GM23338 (cell line): ENCODE data around the gene ANO7. TPM values are rescaled to one million over a fixed set of nuclear protein-coding genes. Genes with fewer than 3 reads are reported as not detected.

ENCODE experiments used
- ATAC-seq: fragments of 200-7000 bp; cut with Tn5 transposase; 3 replicates; pipeline ENCODE4 v1.9.1; 2020
- DNase-seq: peaks from one replicate; pipeline ENCODE4 v3.0.0-alpha.2; 2015; ENCODE audit warnings: low spot score
- H2AFZ ChIP-seq: fragments of 200-600 bp; sonication (generic); 2 replicates; pipeline ENCODE4 v1.8.0; 2016; ENCODE audit warnings: antibody characterized with exemption, mild to moderate bottlenecking, moderate library complexity
- H3F3A ChIP-seq: fragments of 200-600 bp; sonication (generic); replicated peaks from 2 replicates; pipeline ENCODE4 v1.8.0; 2017; ENCODE audit warnings: antibody characterized with exemption, mixed run types, low read depth
- H3K27ac ChIP-seq: fragments of 200-600 bp; sonication (generic); 2 replicates; pipeline ENCODE4 v1.6.1; 2016; ENCODE audit warnings: low read depth
- H3K27me3 ChIP-seq: fragments of 200-600 bp; sonication (generic); 2 replicates; pipeline ENCODE4 v1.8.0; 2016; ENCODE audit warnings: mild to moderate bottlenecking, mixed run types, moderate library complexity; ENCODE audit not compliant: insufficient read depth
- H3K36me3 ChIP-seq: fragments of 200-600 bp; sonication (generic); 2 replicates; pipeline ENCODE4 v1.8.0; 2016; ENCODE audit warnings: mild to moderate bottlenecking; ENCODE audit not compliant: insufficient read depth
- H3K4me1 ChIP-seq: fragments of 200-600 bp; sonication (generic); 2 replicates; pipeline ENCODE4 v1.8.0; 2016; ENCODE audit warnings: mild to moderate bottlenecking, moderate library complexity; ENCODE audit not compliant: insufficient read depth
- H3K4me2 ChIP-seq: fragments of 200-600 bp; sonication (generic); 2 replicates; pipeline ENCODE4 v1.7.1; 2017; ENCODE audit warnings: mixed run types
- H3K4me3 ChIP-seq: fragments of 200-600 bp; sonication (generic); 2 replicates; pipeline ENCODE4 v1.6.1; 2016; ENCODE audit warnings: mixed run types
- H3K79me2 ChIP-seq: fragments of 200-600 bp; sonication (generic); replicated peaks from 2 replicates; pipeline ENCODE4 v1.8.0; 2017; ENCODE audit warnings: mild to moderate bottlenecking; ENCODE audit not compliant: insufficient read depth
- H3K9me2 ChIP-seq: fragments of 200-600 bp; sonication (generic); 2 replicates; pipeline ENCODE4 v1.8.0; 2017; ENCODE audit not compliant: insufficient read depth
- H4K20me1 ChIP-seq: fragments of 200-600 bp; sonication (generic); replicated peaks from 2 replicates; pipeline ENCODE4 v1.8.0; 2017; ENCODE audit warnings: mild to moderate bottlenecking; ENCODE audit not compliant: insufficient read depth
- H3K27ac Mint-ChIP-seq: 2 replicates; pipeline ENCODE4 v1.8.0; 2020; ENCODE audit warnings: inconsistent platforms, mild to moderate bottlenecking, moderate library complexity, mixed read lengths
- H3K27me3 Mint-ChIP-seq: 3 replicates; pipeline ENCODE4 v1.8.0; 2022; ENCODE audit warnings: low read depth, mild to moderate bottlenecking, moderate library complexity, mixed read lengths, inconsistent platforms; ENCODE audit not compliant: insufficient read depth, poor library complexity
- H3K36me3 Mint-ChIP-seq: 3 replicates; pipeline ENCODE4 v1.8.0; 2021; ENCODE audit warnings: low read depth, mild to moderate bottlenecking, inconsistent platforms, moderate library complexity, mixed read lengths
- H3K4me1 Mint-ChIP-seq: 3 replicates; pipeline ENCODE4 v1.8.0; 2020; ENCODE audit warnings: mild to moderate bottlenecking, inconsistent platforms, mixed read lengths
- H3K4me3 Mint-ChIP-seq: 3 replicates; pipeline ENCODE4 v1.8.0; 2021; ENCODE audit warnings: moderate library complexity, mild to moderate bottlenecking, inconsistent platforms, mixed read lengths
- H3K9me3 Mint-ChIP-seq: 3 replicates; pipeline ENCODE4 v1.8.0; 2020; ENCODE audit warnings: moderate library complexity, mild to moderate bottlenecking, inconsistent platforms, mixed read lengths
- CREB1 ChIP-seq: fragments of 250-450 bp; sonication (Bioruptor Pico); IDR thresholded peaks from 2 replicates; pipeline ENCODE4 v1.5.0; 2020; ENCODE audit warnings: low read depth, mild to moderate bottlenecking, moderate library complexity
- CTCF ChIP-seq, 2 experiments: fragments of 200-600 bp in 1 of 2; sonication (generic) in 1 of 2; conservative IDR thresholded peaks; 2 replicates each; pipeline versions ENCODE4 v1.5.1 to v1.6.1; 2016 to 2017; ENCODE audit warnings: antibody characterized with exemption in 2 of 2, low read depth in 2 of 2, mild to moderate bottlenecking in 2 of 2, moderate library complexity in 1 of 2
- ETS1 ChIP-seq: IDR thresholded peaks from 2 replicates; pipeline ENCODE4 v1.6.1; 2016; ENCODE audit warnings: antibody characterized with exemption
- EZH2 ChIP-seq: fragments of 200-600 bp; sonication (generic); IDR thresholded peaks from one replicate; pipeline ENCODE4 v1.8.0; 2017; ENCODE audit warnings: antibody characterized with exemption, mild to moderate bottlenecking, low read depth; ENCODE audit not compliant: unreplicated experiment
- POLR2AphosphoS5 ChIP-seq: IDR thresholded peaks from 2 replicates; pipeline ENCODE4 v1.6.1; 2016; ENCODE audit warnings: antibody characterized with exemption, low read depth
- REST ChIP-seq: IDR thresholded peaks from one replicate; pipeline ENCODE4 v1.6.1; 2018; ENCODE audit warnings: antibody characterized with exemption; ENCODE audit not compliant: unreplicated experiment
- STAT1 ChIP-seq: IDR thresholded peaks from one replicate; pipeline ENCODE4 v1.6.1; 2016; ENCODE audit warnings: antibody characterized with exemption; ENCODE audit not compliant: unreplicated experiment
- ZNF462 ChIP-seq: fragments of 250-450 bp; sonication (Bioruptor Pico); IDR thresholded peaks from 2 replicates; pipeline ENCODE4 v1.5.0; 2020; ENCODE audit warnings: mild to moderate bottlenecking, moderate library complexity
- polyA plus RNA-seq: library from polyadenylated mRNA; unstranded; fragments of >200 nt; fragmentation: Nextera tagmentation; extraction: Ambion mirVana; gene quantifications from 2 replicates; pipeline ENCODE4 v1.2.1, GENCODE V29; 2016
- total RNA-seq: library from RNA; depleted of rRNA; stranded (reverse); fragments of >200 nt; shearing (Covaris generic); gene quantifications from 2 replicates; pipeline ENCODE4 v1.2.3, GENCODE V29; 2014

Gene ANO7
- total and polyA plus RNA-seq, 2 experiments from 2014 or later = 3.6 to 5.1 TPM

GRCh38 chr2:241242306-241242705 lies 53.8 kb downstream of the ANO7 start:
- H2AFZ ChIP-seq = no peak overlapping the region
- Mint-ChIP-seq H3K4me1 (no peaks in the 10 kb centered on the region), H3K4me3 (no peak overlapping the region), H3K36me3 (peaks cover 91% of the 10 kb centered on the region), H3K27me3 (peaks cover 5% of the 10 kb centered on the region), H3K27ac (no peak overlapping the region), H3K9me3 (no peaks in the 10 kb centered on the region)
- TF ChIP-seq CREB1 (CRISPR knock-in tag) = no peak
- no peak for TF ChIP-seq CTCF (conservative IDR thresholded peaks at IDR 0.05; ENCODE audit: low read depth in 2 of 2)
- TF ChIP-seq REST = no peak
- TF ChIP-seq STAT1 = no peak
- no peak for TF ChIP-seq ETS1
- no peak for TF ChIP-seq POLR2AphosphoS5
- TF ChIP-seq EZH2 = no peak
- TF ChIP-seq ZNF462 (CRISPR knock-in tag) = no peak
- no peak overlapping the region for H3K27ac ChIP-seq
- no peak for ATAC-seq
- H3K79me2 ChIP-seq = peaks cover 7% of the 10 kb centered on the region; the same call in 1 of the 2 replicates
- H3K36me3 ChIP-seq = peaks cover 79% of the 10 kb centered on the region
- H3F3A ChIP-seq = no peaks in the 10 kb centered on the region
- peaks cover 31% of the 10 kb centered on the region for H4K20me1 ChIP-seq
- H3K4me1 ChIP-seq = no peaks in the 10 kb centered on the region
- H3K4me2 ChIP-seq = no peak overlapping the region
- no peak for DNase-seq
- no peak overlapping the region for H3K4me3 ChIP-seq
- no peaks in the 10 kb centered on the region for H3K27me3 ChIP-seq
- H3K9me2 ChIP-seq = no peaks in the 10 kb centered on the region
